Karpas-422 (cell line): Measurements from ENCODE around the gene MFSD2B. TPM values are rescaled to one million over a fixed set of nuclear protein-coding genes. Genes with fewer than 3 reads are reported as not detected.
A peak's percentile ranks its signal among the peaks of the same experiment; 100 is the strongest.

Source experiments
- DNase-seq: peaks from one replicate; pipeline ENCODE4 v3.0.0-alpha.2; 2015
- H2AFZ ChIP-seq: fragments of 200-600 bp; sonication (generic); 2 replicates; pipeline ENCODE4 v1.6.1; 2014; ENCODE audit warnings: antibody characterized with exemption, low read length, mixed read lengths
- H3K27ac ChIP-seq: fragments of 200-600 bp; sonication (generic); 2 replicates; pipeline ENCODE4 v1.5.1; 2014; ENCODE audit warnings: mild to moderate bottlenecking, low read length, moderate library complexity
- H3K27me3 ChIP-seq: fragments of 200-600 bp; sonication (generic); 2 replicates; pipeline ENCODE4 v1.6.1; 2014; ENCODE audit warnings: low read length, mixed read lengths
- H3K36me3 ChIP-seq: fragments of 200-600 bp; sonication (generic); 2 replicates; pipeline ENCODE4 v1.6.1; 2014; ENCODE audit warnings: low read length, mixed read lengths; ENCODE audit not compliant: insufficient read depth
- H3K4me1 ChIP-seq: fragments of 200-600 bp; sonication (generic); 2 replicates; pipeline ENCODE4 v1.6.1; 2014; ENCODE audit warnings: mild to moderate bottlenecking, low read length, mixed read lengths
- H3K4me2 ChIP-seq: fragments of 200-600 bp; sonication (generic); 2 replicates; pipeline ENCODE4 v1.6.1; 2014; ENCODE audit warnings: low read length, low read depth, mild to moderate bottlenecking; ENCODE audit not compliant: poor library complexity, severe bottlenecking
- H3K4me3 ChIP-seq: fragments of 200-600 bp; sonication (generic); 2 replicates; pipeline ENCODE4 v1.5.1; 2014; ENCODE audit warnings: mild to moderate bottlenecking, antibody characterized with exemption, low read length, mixed read lengths
- H3K79me2 ChIP-seq: fragments of 200-600 bp; sonication (generic); 2 replicates; pipeline ENCODE4 v1.6.1; 2014; ENCODE audit warnings: mild to moderate bottlenecking, low read length, mixed read lengths
- H3K9ac ChIP-seq: fragments of 200-600 bp; sonication (generic); 2 replicates; pipeline ENCODE4 v1.6.0; 2014; ENCODE audit warnings: low read length
- H3K9me2 ChIP-seq: fragments of 200-600 bp; sonication (generic), shearing (Covaris generic); replicated peaks from 2 replicates; pipeline ENCODE4 v1.6.0; 2014; ENCODE audit warnings: mild to moderate bottlenecking, low read length, moderate library complexity; ENCODE audit not compliant: insufficient read depth
- H3K9me3 ChIP-seq: fragments of 300-700, 200-600 bp; sonication (generic); 2 replicates; pipeline ENCODE4 v1.6.1; 2014; ENCODE audit warnings: low read length, mixed read lengths
- H4K20me1 ChIP-seq: fragments of 200-600 bp; sonication (generic); 2 replicates; pipeline ENCODE4 v1.6.1; 2014; ENCODE audit warnings: mild to moderate bottlenecking, antibody characterized with exemption, low read length, low read depth; ENCODE audit not compliant: insufficient read depth
- small RNA-seq: library from RNA; depleted of rRNA; stranded (forward); fragments of <200 nt; gene quantifications from one replicate; pipeline ENCODE3, GENCODE V24; 2014
- total RNA-seq: library from RNA; depleted of rRNA; stranded (reverse); fragments of >200 nt; shearing (Covaris generic); gene quantifications from 2 replicates; pipeline ENCODE4 v1.2.3, GENCODE V29; 2014; ENCODE audit warnings: low replicate concordance; rRNA removed

MFSD2B gene
- total RNA-seq, 1 experiment from 2014 or later: not detected

- no peaks in the 10 kb centered on the region; the same call in 1 of the 2 replicates for H4K20me1 ChIP-seq
- peaks cover 49% of the 10 kb centered on the region for H3K79me2 ChIP-seq
- H3K4me3 ChIP-seq: peak overlapping the region; percentile 95
Measured at GRCh38 chr2:24075259-24075658, 65.4 kb downstream of the MFSD2B start.

More at GRCh38 chr2:24075259-24075658, 65.4 kb downstream of the MFSD2B start:
- H3K4me2 ChIP-seq: peak overlapping the region; percentile 98
- H3K9me3 ChIP-seq: no peaks in the 10 kb centered on the region
- H3K9ac ChIP-seq: peak overlapping the region; percentile 87
- no peaks in the 10 kb centered on the region for H3K9me2 ChIP-seq
- peaks cover 26% of the 10 kb centered on the region for H3K4me1 ChIP-seq
- DNase-seq: no peak
- H2AFZ ChIP-seq: no peak overlapping the region
- H3K27ac ChIP-seq: no peak overlapping the region; the same call in 1 of the 2 replicates
- H3K36me3 ChIP-seq: peaks cover 16% of the 10 kb centered on the region; the same call in 1 of the 2 replicates
- H3K27me3 ChIP-seq: no peaks in the 10 kb centered on the region

Small RNA genes lying within 50 kb of the gene (small RNA-seq; reads per million reads assigned to genes)
- not detected for gene RN7SL610P
- not detected for gene RNU6-370P

Other genes with a start within 250 kb of the MFSD2B start
- 17.1 and 34.5 TPM in 2 replicates for gene ATAD2B, start 83.0 kb upstream of the MFSD2B start, total RNA-seq
- 11.0 and 12.0 TPM in 2 replicates for gene UBXN2A, start 69.6 kb upstream of the MFSD2B start, total RNA-seq
- gene WDCP, start 37.3 kb downstream of the MFSD2B start, total RNA-seq: 8.8 and 24.3 TPM in 2 replicates
- 0.71 and 3.6 TPM in 2 replicates for gene FKBP1B, start 39.7 kb downstream of the MFSD2B start, total RNA-seq
- gene SF3B6, start 66.2 kb downstream of the MFSD2B start, total RNA-seq: 181 and 285 TPM in 2 replicates
- gene TP53I3, start 74.7 kb downstream of the MFSD2B start, total RNA-seq: 3.4 and 13.5 TPM in 2 replicates
- 2.1 TPM in 1 of 2 replicates, not detected in the other for gene PFN4, start 113.2 kb downstream of the MFSD2B start, total RNA-seq
- 6.4 and 16.8 TPM in 2 replicates for gene FAM228B, start 113.4 kb downstream of the MFSD2B start, total RNA-seq
- 0.25 TPM in 1 of 2 replicates, not detected in the other for gene FAM228A, start 165.0 kb downstream of the MFSD2B start, total RNA-seq